Tibial nerve (tissue), 4 donors: ENCODE measurements around the gene MAN1B1. TPM values are rescaled to one million over a fixed set of nuclear protein-coding genes. Genes with fewer than 3 reads are reported as not detected.

Experiments
- DNase-seq, 2 donors: peaks; one replicate each; pipeline ENCODE4 v3.0.0-alpha.2; 2019; ENCODE audit warnings: low spot score in 2 of 2
- H3K27ac ChIP-seq, 4 donors: fragments of 200-600 bp; sonication (generic) in 3 of 4; one replicate each; pipeline ENCODE4 v1.5.1; 2017 to 2019; ENCODE audit warnings: mild to moderate bottlenecking in 1 of 4
- H3K27me3 ChIP-seq, 2 donors: fragments of 200-600 bp; sonication (generic) in 1 of 2; one replicate each; pipeline versions ENCODE4 v1.5.1 to v1.6.0; 2017 to 2019
- H3K36me3 ChIP-seq, 3 donors: fragments of 200-600 bp; sonication (generic); one replicate each; pipeline ENCODE4 v1.5.1; 2018 to 2019
- H3K4me1 ChIP-seq, 4 donors: fragments of 200-600 bp; sonication (generic) in 3 of 4; one replicate each; pipeline ENCODE4 v1.5.1; 2017 to 2019
- H3K4me3 ChIP-seq, 4 donors: fragments of 200-600 bp; sonication (generic) in 3 of 4; one replicate each; pipeline ENCODE4 v1.5.1; 2017 to 2019; ENCODE audit warnings: mild to moderate bottlenecking in 1 of 4, moderate library complexity in 1 of 4
- H3K9me3 ChIP-seq, 4 donors: fragments of 200-600 bp; sonication (generic) in 3 of 4; one replicate each; pipeline ENCODE4 v1.5.1; 2017 to 2019
- EP300 ChIP-seq, 2 donors: sonication (generic); formaldehyde crosslinking; IDR thresholded peaks; one replicate each; pipeline ENCODE4 v1.6.1; 2017; ENCODE audit warnings: antibody characterized with exemption in 2 of 2, mild to moderate bottlenecking in 1 of 2
- POLR2A ChIP-seq, 2 donors: fragments of 450-650 bp; IDR thresholded peaks; one replicate each; pipeline ENCODE4 v1.6.1; 2017; ENCODE audit warnings: antibody characterized with exemption in 2 of 2, mild to moderate bottlenecking in 2 of 2, moderate library complexity in 2 of 2
- WGBS, 2 donors: methylation state at CpG; one replicate each; pipeline ENCODE4 v1.1.5; 2018; 5-methylcytosine and 5-hydroxymethylcytosine counted together
- small RNA-seq: library from RNA; depleted of rRNA; stranded (forward); fragments of <200 nt; gene quantifications from one replicate; pipeline ENCODE3, GENCODE V24; 2016
- total RNA-seq, 4 donors: library from RNA; depleted of rRNA; stranded (reverse); fragments of >200 nt; gene quantifications; one replicate each; pipeline ENCODE4 v1.1.0, GENCODE V29; 2016
- TF ChIP-seq, protein P1 (sequence below), 5 experiments: fragments of 200-600 bp in 3 of 5; fragments of 450-650 bp in 2 of 5; sonication (generic) in 3 of 5; IDR thresholded peaks; one replicate each; pipeline ENCODE4 v1.5.1; 2016 to 2019; ENCODE audit warnings: antibody characterized with exemption in 5 of 5, mild to moderate bottlenecking in 3 of 5, moderate library complexity in 2 of 5

The MAN1B1 gene
- total RNA-seq, 4 donors from 2014 or later: 47.3 to 58.1 (median 52.1) TPM

DNA sequence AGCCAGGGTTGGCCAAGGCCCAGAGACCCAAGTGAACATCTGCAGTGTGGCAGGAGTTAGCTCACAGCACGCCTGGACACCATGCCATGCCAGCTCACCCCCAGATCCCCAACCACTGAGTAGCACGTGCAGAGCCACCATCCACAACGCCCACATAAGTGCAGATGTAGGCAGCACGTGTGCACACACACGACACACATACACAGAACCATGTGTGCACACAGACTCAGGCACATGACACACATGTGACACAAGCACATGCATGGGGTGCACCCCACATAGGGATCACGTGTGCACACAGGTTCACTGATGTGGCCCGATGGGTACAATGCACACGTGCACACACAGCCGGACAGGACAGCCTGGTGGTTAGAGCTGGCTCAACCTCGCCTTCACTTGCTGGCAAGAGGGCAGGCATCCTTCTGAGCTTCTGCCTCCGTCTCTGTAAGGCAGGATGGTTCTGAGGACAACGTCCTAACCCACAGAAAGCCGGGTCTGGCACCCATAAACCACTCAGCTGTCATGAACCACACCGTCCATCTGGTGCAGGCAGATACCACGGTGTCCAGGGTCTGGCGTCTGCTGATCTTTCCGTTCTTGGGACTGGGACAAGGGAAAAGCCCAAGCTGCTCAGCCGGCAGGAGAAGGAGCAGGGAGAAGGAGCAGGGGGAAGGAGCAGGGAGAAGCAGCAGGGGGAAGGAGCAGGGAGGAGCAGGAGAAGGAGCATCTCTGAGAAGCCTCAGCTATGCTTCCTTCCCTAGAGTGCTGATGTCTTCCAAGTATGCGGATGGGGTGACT, 71.0 kb downstream of the MAN1B1 start:
- Histone ChIP-seq H3K9me3 (no peaks in the 10 kb centered on the region), H3K4me3 (no peak overlapping the region), H3K27me3 (peaks cover 2 to 84% of the 10 kb centered on the region in 2 donors), H3K4me1 (peaks cover 0 to 32% (median 9%) of the 10 kb centered on the region in 4 donors), H3K27ac (no peak overlapping the region), H3K36me3 (no peaks in the 10 kb centered on the region)
- 55 to 60% methylated on average over 8 to 19 of the region's 19 CpGs for WGBS, 2 donors
- DNase-seq: no peak
- TF ChIP-seq EP300 (IDR thresholded peaks at IDR 0.05) (no peak), POLR2A (IDR thresholded peaks at IDR 0.05) (no peak)
- TF ChIP-seq, protein P1, sequence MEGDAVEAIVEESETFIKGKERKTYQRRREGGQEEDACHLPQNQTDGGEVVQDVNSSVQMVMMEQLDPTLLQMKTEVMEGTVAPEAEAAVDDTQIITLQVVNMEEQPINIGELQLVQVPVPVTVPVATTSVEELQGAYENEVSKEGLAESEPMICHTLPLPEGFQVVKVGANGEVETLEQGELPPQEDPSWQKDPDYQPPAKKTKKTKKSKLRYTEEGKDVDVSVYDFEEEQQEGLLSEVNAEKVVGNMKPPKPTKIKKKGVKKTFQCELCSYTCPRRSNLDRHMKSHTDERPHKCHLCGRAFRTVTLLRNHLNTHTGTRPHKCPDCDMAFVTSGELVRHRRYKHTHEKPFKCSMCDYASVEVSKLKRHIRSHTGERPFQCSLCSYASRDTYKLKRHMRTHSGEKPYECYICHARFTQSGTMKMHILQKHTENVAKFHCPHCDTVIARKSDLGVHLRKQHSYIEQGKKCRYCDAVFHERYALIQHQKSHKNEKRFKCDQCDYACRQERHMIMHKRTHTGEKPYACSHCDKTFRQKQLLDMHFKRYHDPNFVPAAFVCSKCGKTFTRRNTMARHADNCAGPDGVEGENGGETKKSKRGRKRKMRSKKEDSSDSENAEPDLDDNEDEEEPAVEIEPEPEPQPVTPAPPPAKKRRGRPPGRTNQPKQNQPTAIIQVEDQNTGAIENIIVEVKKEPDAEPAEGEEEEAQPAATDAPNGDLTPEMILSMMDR (IDR thresholded peaks at IDR 0.05): no peak

DNA sequence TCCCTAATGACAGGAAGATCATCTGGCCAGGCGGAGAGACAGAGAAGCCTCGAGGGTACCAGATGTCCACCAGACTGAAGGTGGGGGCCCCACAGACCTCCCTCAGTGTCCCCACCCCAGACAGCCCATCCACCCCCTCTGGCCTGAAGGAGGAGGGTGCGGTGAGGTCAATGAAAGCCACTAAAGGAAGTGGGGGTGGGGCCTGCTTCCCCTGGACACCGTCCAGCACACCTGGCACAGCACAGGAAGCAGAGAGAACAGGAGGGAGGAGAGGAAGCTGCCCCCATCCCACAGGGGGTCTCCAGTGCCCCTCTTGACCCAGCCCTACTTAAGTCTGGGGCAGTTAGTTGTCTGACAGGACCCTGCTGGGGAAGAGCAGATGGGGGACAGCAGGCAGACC, 71.8 kb downstream of the MAN1B1 start:
- Histone ChIP-seq H3K9me3 (no peaks in the 10 kb centered on the region), H3K4me3 (no peak overlapping the region), H3K27ac (no peak overlapping the region), H3K36me3 (no peaks in the 10 kb centered on the region), H3K4me1 (peaks cover 0 to 40% (median 14%) of the 10 kb centered on the region in 4 donors), H3K27me3 (peaks cover 2 to 92% of the 10 kb centered on the region in 2 donors)
- no peak for DNase-seq
- TF ChIP-seq POLR2A (IDR thresholded peaks at IDR 0.05) (no peak), EP300 (IDR thresholded peaks at IDR 0.05) (no peak)
- TF ChIP-seq, protein P1 (IDR thresholded peaks at IDR 0.05): no peak
- WGBS, 2 donors: 23 to 36% methylated on average over 3 of the region's 4 CpGs

Small RNAs within 50 kb of the gene (small RNA-seq; reads per million reads assigned to genes)
- not detected for gene RF00153

Other genes starting within 250 kb of the MAN1B1 start
- 1 to 10 TPM; 2.0 to 3.9 (median 3.7) TPM for gene AJM1, start 244.5 kb upstream of the MAN1B1 start, total RNA-seq
- gene PHPT1, start 237.6 kb upstream of the MAN1B1 start, total RNA-seq: 10 to 100 TPM; 42.6 to 71.0 (median 66.7) TPM
- 1 to 10 TPM; 1.5 to 8.1 (median 4.4) TPM for gene MAMDC4, start 234.6 kb upstream of the MAN1B1 start, total RNA-seq
- 100 to 1,000 TPM; 251 to 337 (median 266) TPM for gene EDF1, start 220.7 kb upstream of the MAN1B1 start, total RNA-seq
- 10 to 100 TPM in 3 of 4 donors, 1 to 10 TPM in 1; 5.0 to 10.8 (median 10.6) TPM for gene TRAF2, start 200.5 kb upstream of the MAN1B1 start, total RNA-seq
- gene FBXW5, start 142.2 kb upstream of the MAN1B1 start, total RNA-seq: 100 to 1,000 TPM; 138 to 227 (median 193) TPM
- gene C8G, start 141.7 kb upstream of the MAN1B1 start, total RNA-seq: 1 to 10 TPM in 2 of 4 donors, not detected in 2; 3.3 to 5.1 TPM
- gene LCN12, start 134.7 kb upstream of the MAN1B1 start, total RNA-seq: 10 to 100 TPM in 2 of 4 donors, 1 to 10 TPM in 2; 2.4 to 16.8 (median 7.8) TPM
- gene PTGDS, start 109.5 kb upstream of the MAN1B1 start, total RNA-seq: 1,000 to 10,000 TPM; 1,059 to 8,972 (median 6,550) TPM
- 10 to 100 TPM; 14.7 to 86.3 (median 64.3) TPM for gene LCNL1, start 104.0 kb upstream of the MAN1B1 start, total RNA-seq
- 100 to 1,000 TPM in 1 of 4 donors, 10 to 100 TPM in 3; 65.7 to 142 (median 68.9) TPM for gene PAXX, start 94.6 kb upstream of the MAN1B1 start, total RNA-seq
- 100 to 1,000 TPM in 1 of 4 donors, 10 to 100 TPM in 2, 1 to 10 TPM in 1; 1.2 to 120 (median 38.0) TPM for gene CLIC3, start 90.4 kb upstream of the MAN1B1 start, total RNA-seq
- 100 to 1,000 TPM; 136 to 291 (median 196) TPM for gene ABCA2, start 58.7 kb upstream of the MAN1B1 start, total RNA-seq
- under 1 TPM in 1 of 4 donors, not detected in 3; 0.60 TPM for gene FUT7, start 54.9 kb upstream of the MAN1B1 start, total RNA-seq
- gene NPDC1, start 40.8 kb upstream of the MAN1B1 start, total RNA-seq: 100 to 1,000 TPM in 3 of 4 donors, 10 to 100 TPM in 1; 80.6 to 269 (median 182) TPM
- 10 to 100 TPM in 3 of 4 donors, 1 to 10 TPM in 1; 7.0 to 21.0 (median 18.1) TPM for gene ENTPD2, start 32.9 kb upstream of the MAN1B1 start, total RNA-seq
- under 1 TPM in 2 of 4 donors, not detected in 2; 0.22 to 0.90 TPM for gene SAPCD2, start 16.4 kb upstream of the MAN1B1 start, total RNA-seq
- gene UAP1L1, start 9.5 kb upstream of the MAN1B1 start, total RNA-seq: 10 to 100 TPM in 2 of 4 donors, 1 to 10 TPM in 2; 8.1 to 20.7 (median 12.3) TPM
- gene DPP7, start 27.7 kb downstream of the MAN1B1 start, total RNA-seq: 100 to 1,000 TPM in 3 of 4 donors, 10 to 100 TPM in 1; 74.7 to 272 (median 145) TPM
- under 1 TPM in 1 of 4 donors, not detected in 3; 0.21 TPM for gene GRIN1, start 52.2 kb downstream of the MAN1B1 start, total RNA-seq
- not detected for gene LRRC26, start 83.1 kb downstream of the MAN1B1 start, total RNA-seq
- not detected for gene TMEM210, start 85.1 kb downstream of the MAN1B1 start, total RNA-seq
- gene ANAPC2, start 101.6 kb downstream of the MAN1B1 start, total RNA-seq: 10 to 100 TPM; 41.6 to 73.0 (median 58.9) TPM
- 10 to 100 TPM; 37.3 to 73.9 (median 53.5) TPM for gene SSNA1, start 101.7 kb downstream of the MAN1B1 start, total RNA-seq
- gene TPRN, start 113.8 kb downstream of the MAN1B1 start, total RNA-seq: 10 to 100 TPM in 1 of 4 donors, 1 to 10 TPM in 3; 6.8 to 12.3 (median 8.9) TPM
- gene TMEM203, start 118.7 kb downstream of the MAN1B1 start, total RNA-seq: 10 to 100 TPM; 23.1 to 47.9 (median 30.0) TPM
- 10 to 100 TPM in 3 of 4 donors, 1 to 10 TPM in 1; 9.4 to 20.1 (median 14.3) TPM for gene NDOR1, start 118.7 kb downstream of the MAN1B1 start, total RNA-seq
- gene RNF208, start 135.3 kb downstream of the MAN1B1 start, total RNA-seq: 1 to 10 TPM in 3 of 4 donors, under 1 TPM in 1; 0.63 to 8.1 (median 1.5) TPM
- gene CYSRT1, start 138.2 kb downstream of the MAN1B1 start, total RNA-seq: not detected
- gene RNF224, start 140.5 kb downstream of the MAN1B1 start, total RNA-seq: not detected
- not detected for gene SLC34A3, start 143.9 kb downstream of the MAN1B1 start, total RNA-seq
- 100 to 1,000 TPM; 102 to 190 (median 161) TPM for gene TUBB4B, start 154.3 kb downstream of the MAN1B1 start, total RNA-seq
- gene STPG3, start 164.3 kb downstream of the MAN1B1 start, total RNA-seq: not detected
- 10 to 100 TPM; 29.7 to 52.0 (median 38.7) TPM for gene NELFB, start 168.3 kb downstream of the MAN1B1 start, total RNA-seq
- 10 to 100 TPM in 1 of 4 donors, 1 to 10 TPM in 3; 3.3 to 11.4 (median 4.3) TPM for gene TOR4A, start 190.7 kb downstream of the MAN1B1 start, total RNA-seq
- gene NRARP, start 215.3 kb downstream of the MAN1B1 start, total RNA-seq: 10 to 100 TPM in 1 of 4 donors, 1 to 10 TPM in 3; 3.1 to 13.5 (median 3.9) TPM